Activated CD4-positive, alpha-beta T cell treated with anti-CD3 and anti-CD28 coated beads for 4 hours (primary cell): ENCODE data around the gene PRUNE2.
"Not testable (repeated sequence)": the region's sequence is repeated elsewhere in the genome, so short reads cannot be mapped to it uniquely, and the experiment has no call there.

Experiments used
- DNase-seq, 2 donors: peaks; one replicate each; pipeline ENCODE4 v3.0.0-alpha.2; 2020

PRUNE2 gene

GRCh38 chr9:76785501-76785900 lies 120.4 kb downstream of the PRUNE2 start:
- DNase-seq = no peak

- DNase-seq = no peak
These were observed 121.0 kb downstream of the PRUNE2 start for GRCh38 chr9:76784881-76785280.

DNA sequence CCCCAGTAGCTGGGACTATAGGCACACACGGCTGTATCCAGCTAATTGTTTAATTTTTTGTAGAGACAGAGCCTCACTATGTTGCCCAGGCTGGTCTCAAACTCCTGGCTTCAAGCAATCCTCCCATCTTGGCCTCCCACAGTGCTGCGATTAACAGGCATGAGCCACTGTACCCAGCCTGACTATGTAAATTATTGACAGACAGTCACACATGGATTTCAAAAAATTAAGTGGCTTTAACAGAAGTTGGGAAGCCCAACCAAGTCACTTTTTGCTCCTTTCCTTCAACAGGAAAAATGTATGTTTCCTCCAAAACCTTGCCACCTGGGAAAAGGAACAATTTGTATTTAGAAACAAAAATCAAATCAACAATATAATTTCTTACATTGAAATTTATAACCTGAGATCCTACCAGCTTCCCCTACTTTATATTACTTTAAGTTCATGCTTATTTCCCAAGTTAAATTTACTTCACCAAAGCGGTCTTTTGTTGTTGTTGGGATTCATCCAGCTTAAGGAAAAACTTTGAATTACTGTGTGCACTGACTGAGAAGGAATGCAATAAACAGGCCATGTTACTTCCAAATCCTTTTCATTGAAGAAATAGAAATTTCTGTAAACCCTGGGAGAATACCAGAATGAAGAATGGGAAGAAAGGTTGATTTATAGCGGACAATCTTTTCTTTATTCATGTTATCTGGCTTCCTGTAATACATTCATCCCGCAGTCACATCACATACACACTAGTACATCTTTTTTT lies 133.0 kb downstream of the PRUNE2 start:
- DNase-seq = no peak

DNA sequence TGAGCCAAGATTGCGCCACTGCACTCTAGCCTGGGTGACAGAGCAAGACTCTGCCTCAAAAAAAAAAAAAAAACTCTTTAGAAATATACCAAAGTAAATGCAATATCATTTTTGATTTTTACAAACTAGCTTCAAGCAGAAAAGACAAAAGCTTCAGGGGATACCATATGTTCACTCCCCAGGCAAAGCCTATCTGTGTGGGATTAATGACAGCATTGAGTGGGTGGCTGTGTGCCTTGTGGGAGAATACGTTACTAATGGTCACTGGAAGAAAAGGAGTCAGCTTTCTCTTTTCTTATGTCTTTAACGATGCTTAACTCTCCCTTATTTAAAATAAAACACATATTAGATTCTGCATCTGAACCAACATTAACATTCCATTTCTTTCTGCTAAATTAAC lies 139.8 kb downstream of the PRUNE2 start:
- DNase-seq = no peak

GRCh38 chr9:76764138-76764537 lies 141.8 kb downstream of the PRUNE2 start, which contains the start of gene PCA3:
PCA3 (plus strand) TSS chr9:76764438.
- DNase-seq = no peak

DNA sequence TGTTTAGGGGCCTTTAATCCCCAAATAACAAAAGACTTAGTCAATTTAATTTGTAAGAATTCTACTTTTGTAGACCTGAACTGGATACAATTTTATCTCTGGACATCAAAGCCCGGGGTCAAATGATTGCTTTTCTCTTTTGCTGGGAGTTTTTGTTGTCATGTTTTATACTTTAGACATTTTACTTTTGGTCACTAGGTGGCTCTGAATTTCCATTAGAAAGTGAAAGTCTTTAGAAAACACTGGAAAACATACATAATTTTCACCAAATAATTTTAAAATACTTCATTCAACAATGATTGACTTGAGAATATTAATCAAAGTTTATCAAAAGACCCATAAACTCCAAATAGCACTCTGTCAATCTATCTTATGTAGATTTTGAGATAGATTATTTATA lies 144.5 kb downstream of the PRUNE2 start:
- DNase-seq = no peak

GRCh38 chr9:76759732-76760131 lies 146.2 kb downstream of the PRUNE2 start:
- DNase-seq = no peak

DNA sequence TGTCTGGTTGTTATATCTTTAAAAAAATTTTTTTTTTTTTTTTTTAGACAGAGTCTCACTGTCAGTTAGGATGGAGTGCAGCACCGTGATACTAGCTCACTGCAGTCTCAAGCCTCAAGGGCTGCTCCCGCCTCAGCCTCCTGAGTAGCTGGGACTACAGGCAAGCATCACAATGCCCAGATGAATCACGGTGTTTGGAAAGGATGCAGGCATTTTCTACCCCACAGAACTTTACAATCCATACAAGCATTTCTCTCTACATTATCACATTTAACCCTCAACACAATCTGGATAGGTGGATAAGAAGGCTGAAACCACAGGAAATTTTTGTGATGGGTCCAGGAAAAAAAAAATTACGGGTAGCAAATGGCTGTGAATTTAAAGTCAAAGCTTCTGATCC lies 147.4 kb downstream of the PRUNE2 start:
- no peak for DNase-seq

- no peak for DNase-seq
These were observed 148.8 kb downstream of the PRUNE2 start for GRCh38 chr9:76756941-76757673.

- no peak for DNase-seq
These were observed 149.7 kb downstream of the PRUNE2 start for GRCh38 chr9:76756268-76756640.

GRCh38 chr9:76751001-76751400 lies 154.9 kb downstream of the PRUNE2 start:
- no peak for DNase-seq

- DNase-seq = no peak
These were observed 161.6 kb downstream of the PRUNE2 start for GRCh38 chr9:76744336-76744735.

GRCh38 chr9:76743931-76744330 lies 162.0 kb downstream of the PRUNE2 start:
- no peak for DNase-seq

- not testable (repeated sequence) for DNase-seq
These were observed 163.0 kb downstream of the PRUNE2 start for GRCh38 chr9:76742890-76743289.

DNA sequence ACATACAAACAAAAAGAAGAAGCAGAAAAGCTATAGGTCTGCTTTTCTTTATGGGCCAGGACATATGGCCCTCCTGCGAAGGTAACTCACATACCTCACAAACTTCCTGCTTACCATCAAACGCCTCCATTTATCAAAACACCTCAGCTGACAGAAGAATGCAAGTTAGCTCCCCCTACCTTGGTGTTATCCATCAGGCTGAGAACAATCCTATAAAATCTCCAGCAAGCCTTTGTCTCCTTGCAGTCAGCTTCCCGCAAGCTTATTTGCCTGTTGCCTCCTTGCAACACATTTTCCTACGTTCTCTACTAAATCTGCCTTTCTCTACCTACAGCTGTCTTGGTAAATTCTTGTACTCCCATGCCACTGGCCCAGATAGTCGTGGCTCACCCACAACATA lies 164.4 kb downstream of the PRUNE2 start:
- no peak for DNase-seq

- DNase-seq = no peak
These were observed 167.5 kb downstream of the PRUNE2 start for GRCh38 chr9:76738402-76738801.

DNA sequence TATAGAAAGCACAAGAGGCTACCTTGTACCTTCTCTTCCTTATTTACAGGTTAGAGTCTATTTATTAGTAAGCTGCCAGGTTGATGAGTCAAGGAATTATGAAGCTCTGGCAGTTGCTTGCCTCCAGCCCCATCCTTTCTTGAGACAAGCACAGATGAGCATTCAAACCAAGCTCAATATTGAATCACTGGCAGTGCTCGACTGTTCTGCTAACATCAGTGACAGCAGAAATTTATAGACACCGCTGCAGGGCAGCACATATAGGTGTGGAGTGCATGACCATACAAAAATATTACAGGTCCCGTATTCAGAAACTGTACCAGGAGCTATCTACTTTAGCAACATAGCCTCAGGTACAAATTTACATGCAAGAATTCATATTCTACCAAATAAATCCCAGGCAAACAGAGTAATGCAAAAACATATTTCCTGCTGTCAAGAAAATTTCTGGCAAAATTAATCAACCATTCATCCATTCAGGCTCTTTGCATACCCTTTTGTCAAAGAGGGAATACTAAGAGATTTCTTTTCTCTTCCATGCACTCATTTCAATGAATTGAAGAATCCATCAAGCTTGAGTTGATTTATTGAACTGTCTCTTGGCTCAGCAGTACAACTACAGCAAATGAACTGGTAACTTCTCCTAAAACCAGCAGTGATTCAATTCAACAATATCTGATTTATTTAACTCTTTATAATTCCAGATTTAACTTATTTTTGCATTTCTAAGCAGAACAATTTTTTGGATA lies 168.6 kb downstream of the PRUNE2 start:
- DNase-seq = no peak

- no peak for DNase-seq
These were observed 171.2 kb downstream of the PRUNE2 start for GRCh38 chr9:76734716-76735115.

DNA sequence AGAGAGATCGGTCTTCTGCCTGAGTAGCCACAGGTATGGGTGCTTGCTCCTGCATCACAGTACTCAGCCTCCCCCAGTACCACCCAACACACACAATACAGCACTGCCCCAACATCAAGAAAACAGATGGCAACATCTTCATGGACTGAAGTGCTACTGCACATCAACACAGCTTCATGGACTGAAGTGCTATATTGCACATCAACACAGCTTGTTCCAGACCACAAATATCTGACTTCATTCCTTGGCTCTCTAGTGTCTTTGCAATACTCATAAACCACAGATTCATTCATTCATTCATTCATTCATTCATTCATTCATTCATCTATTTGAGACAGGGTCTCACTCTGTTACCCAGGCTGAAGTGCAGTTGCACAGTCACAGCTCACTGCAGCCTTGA lies 172.8 kb downstream of the PRUNE2 start:
- no peak for DNase-seq

GRCh38 chr9:76732341-76732958 lies 173.5 kb downstream of the PRUNE2 start:
- no peak for DNase-seq

DNA sequence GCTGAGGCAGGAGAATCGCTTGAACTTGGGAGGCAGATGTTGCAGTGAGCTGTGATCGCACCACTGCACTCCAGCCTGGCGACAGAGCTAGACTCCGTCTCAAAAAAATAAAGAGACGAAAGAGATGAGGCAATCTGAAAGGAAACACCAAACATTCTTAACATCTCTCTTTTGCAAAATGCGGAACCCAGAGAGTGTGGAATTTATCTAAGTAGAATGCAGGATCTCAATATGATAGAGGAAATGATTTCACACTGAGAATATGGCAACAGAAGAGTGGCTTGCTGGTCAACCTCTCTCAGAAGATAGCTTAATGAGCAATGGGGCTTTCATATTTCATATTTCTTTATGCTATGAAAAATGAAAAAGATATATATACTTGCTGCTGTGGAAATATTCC lies 175.1 kb downstream of the PRUNE2 start:
- DNase-seq = no peak

GRCh38 chr9:76729980-76730737 lies 175.8 kb downstream of the PRUNE2 start:
- DNase-seq = no peak

GRCh38 chr9:76729116-76729515 lies 176.8 kb downstream of the PRUNE2 start:
- DNase-seq = no peak
